ENCODE measurements around the gene NEK8. TPM values are rescaled to one million over a fixed set of nuclear protein-coding genes. Genes with fewer than 3 reads are reported as not detected.
A peak's percentile ranks its signal among the peaks of the same experiment; 100 is the strongest.

The NEK8 gene
- total and polyA plus RNA-seq, 4 experiments from 2014 or later, result 1.9 to 13.8 (median 8.0) TPM

GRCh38 chr17:28758411-28759121, 30.0 kb downstream of the NEK8 start:
- no peak overlapping the region for H3K27ac ChIP-seq (ENCODE audit: low read depth, low read length)
- Mint-ChIP-seq H3K4me1 (peaks cover 0 to 10% (median 0%) of the 10 kb centered on the region in 4 donors), H3K36me3 (peaks cover 14 to 42% of the 10 kb centered on the region in 2 donors), H3K4me3 (no peak overlapping the region), H3K9me3 (no peaks in the 10 kb centered on the region), H3K27ac (peak overlapping the region in 2 of 7 donors; percentile 43 to 63), H3K27me3 (no peaks in the 10 kb centered on the region)
- intact Hi-C loops (cut with micrococcal nuclease), result no loop called here
- CTCF ChIA-PET (ENCODE audit: partially characterized antibody), result interaction anchor here (1.1 kb wide), 1 partner anchor 9 kb away, joined by 3 read pairs; no protein-coding TSS in a partner anchor
- H3K4me1 ChIP-seq (ENCODE audit: insufficient read depth, low read length), result no peaks in the 10 kb centered on the region
- POLR2A ChIA-PET (ENCODE audit: partially characterized antibody), result interaction anchor here (19.4 kb wide), 1 partner anchor 34 kb away, joined by 528 read pairs; the partner anchor contains the start of genes NEK8, RPL23A and TLCD1
- no peak for DNase-seq
- H3K9me3 ChIP-seq (ENCODE audit: control insufficient read depth in 1 of 2, low read length in 2 of 2), result no peaks in the 10 kb centered on the region
- H3K36me3 ChIP-seq (ENCODE audit: insufficient read depth, low read length), result peaks cover 18% of the 10 kb centered on the region
- H3K27me3 ChIP-seq (ENCODE audit: insufficient read depth, low read length), result no peaks in the 10 kb centered on the region
- H3K4me3 ChIP-seq (ENCODE audit: low read length in 2 of 2), result no peak overlapping the region

- no peak overlapping the region for H3K4me3 Mint-ChIP-seq
- peaks cover 3 to 13% (median 4%) of the 10 kb centered on the region in 4 donors for H3K4me1 Mint-ChIP-seq
- Histone ChIP-seq H3K9me3 (ENCODE audit: control insufficient read depth in 1 of 2, low read length in 2 of 2) (no peaks in the 10 kb centered on the region), H3K27me3 (ENCODE audit: insufficient read depth, low read length) (no peaks in the 10 kb centered on the region), H3K27ac (ENCODE audit: low read depth, low read length) (no peak overlapping the region), H3K36me3 (ENCODE audit: insufficient read depth, low read length) (peaks cover 18% of the 10 kb centered on the region), H3K4me3 (ENCODE audit: low read length in 2 of 2) (no peak overlapping the region), H3K4me1 (ENCODE audit: insufficient read depth, low read length) (no peaks in the 10 kb centered on the region)
- H3K27me3 Mint-ChIP-seq, result no peaks in the 10 kb centered on the region
- ChIA-PET CTCF (ENCODE audit: partially characterized antibody) (interaction anchor here (1.1 to 7.2 kb wide), 3 partner anchors 8 to 167 kb away, joined by 3 to 102 read pairs (median 88); partner anchors contain the start of genes NEK8 and TLCD1), POLR2A (ENCODE audit: partially characterized antibody) (interaction anchor here (19.4 kb wide), 1 partner anchor 35 kb away, joined by 528 read pairs; the partner anchor contains the start of genes NEK8, RPL23A and TLCD1)
- H3K36me3 Mint-ChIP-seq, result peaks cover 17 to 45% of the 10 kb centered on the region in 2 donors
- intact Hi-C loops (cut with micrococcal nuclease), result no loop called here
- DNase-seq, result no peak
- H3K9me3 Mint-ChIP-seq, result no peaks in the 10 kb centered on the region
- peak overlapping the region in 4 of 7 donors; percentile 19 to 63 (median 45) for H3K27ac Mint-ChIP-seq
Observed at GRCh38 chr17:28759256-28759865, 30.8 kb downstream of the NEK8 start.

GRCh38 chr17:28760601-28761562, 32.3 kb downstream of the NEK8 start:
- ChIA-PET CTCF (ENCODE audit: partially characterized antibody) (interaction anchor here (1.2 to 7.2 kb wide), 7 partner anchors 9 to 191 kb away, joined by 3 to 102 read pairs (median 75); partner anchors contain the start of genes FLOT2, NEK8, PHF12 and RPL23A), POLR2A (ENCODE audit: partially characterized antibody) (interaction anchor here (5.0 kb wide), 1 partner anchor 35 kb away, joined by 32 read pairs; the partner anchor contains the start of gene TLCD1)
- no peak for DNase-seq

GRCh38 chr17:28763137-28763799, 34.7 kb downstream of the NEK8 start:
- POLR2A ChIA-PET (ENCODE audit: partially characterized antibody), result interaction anchor here (0.6 to 5.0 kb wide), 14 partner anchors 11 to 410 kb away, joined by 3 to 32 read pairs (median 6); partner anchors contain the start of genes DHRS13, FAM222B, FLOT2 and PHF12

More at GRCh38 chr17:28760601-28761562, 32.3 kb downstream of the NEK8 start:
- Histone ChIP-seq H3K4me3 (ENCODE audit: low read length in 2 of 2) (no peak overlapping the region), H3K9me3 (ENCODE audit: control insufficient read depth in 1 of 2, low read length in 2 of 2) (no peaks in the 10 kb centered on the region), H3K27ac (ENCODE audit: low read depth, low read length) (no peak overlapping the region), H3K36me3 (ENCODE audit: insufficient read depth, low read length) (peaks cover 23% of the 10 kb centered on the region), H3K4me1 (ENCODE audit: insufficient read depth, low read length) (no peaks in the 10 kb centered on the region), H3K27me3 (ENCODE audit: insufficient read depth, low read length) (no peaks in the 10 kb centered on the region)
- no peaks in the 10 kb centered on the region for H3K9me3 Mint-ChIP-seq
- H3K27me3 Mint-ChIP-seq, result no peaks in the 10 kb centered on the region
- H3K36me3 Mint-ChIP-seq, result peaks cover 17 to 54% of the 10 kb centered on the region in 2 donors
- H3K27ac Mint-ChIP-seq, result peak overlapping the region in 1 of 7 donors; percentile 25
- H3K4me1 Mint-ChIP-seq, result peaks cover 3 to 13% (median 4%) of the 10 kb centered on the region in 4 donors
- H3K4me3 Mint-ChIP-seq, result no peak overlapping the region
- intact Hi-C loops (cut with micrococcal nuclease), result no loop called here

GRCh38 chr17:28763804-28764266, 35.2 kb downstream of the NEK8 start:
- ChIA-PET CTCF (ENCODE audit: partially characterized antibody) (interaction anchor here (0.6 to 7.2 kb wide), 60 partner anchors 11 to 353 kb away, joined by 3 to 102 read pairs (median 6); partner anchors contain the start of genes DHRS13, FAM222B, FLOT2 and NEK8), POLR2A (ENCODE audit: partially characterized antibody) (interaction anchor here (0.8 to 5.0 kb wide), 13 partner anchors 12 to 190 kb away, joined by 3 to 32 read pairs (median 6); partner anchors contain the start of genes DHRS13, FAM222B, FLOT2 and PHF12)
- intact Hi-C loops (cut with micrococcal nuclease), result loop anchor here (1.0 kb wide), 6 partner anchors 37 to 189 kb away; partner anchors contain the start of genes DHRS13 and FAM222B
- no peaks in the 10 kb centered on the region for H3K9me3 Mint-ChIP-seq
- no peaks in the 10 kb centered on the region for H3K27me3 Mint-ChIP-seq
- H3K4me1 Mint-ChIP-seq, result peaks cover 3 to 8% (median 4%) of the 10 kb centered on the region in 4 donors
- peak overlapping the region in 5 of 7 donors; percentile 77 to 84 (median 82) for H3K27ac Mint-ChIP-seq
- peaks cover 8 to 43% of the 10 kb centered on the region in 2 donors for H3K36me3 Mint-ChIP-seq
- H3K27me3 ChIP-seq (ENCODE audit: insufficient read depth, low read length), result no peaks in the 10 kb centered on the region
- H3K4me3 ChIP-seq (ENCODE audit: low read length in 2 of 2), result no peak overlapping the region
- H3K4me1 ChIP-seq (ENCODE audit: insufficient read depth, low read length), result no peaks in the 10 kb centered on the region
- H3K4me3 Mint-ChIP-seq, result no peak overlapping the region
- H3K27ac ChIP-seq (ENCODE audit: low read depth, low read length), result no peak overlapping the region
- no peaks in the 10 kb centered on the region for H3K9me3 ChIP-seq (ENCODE audit: control insufficient read depth in 1 of 2, low read length in 2 of 2)
- DNase-seq, result peak; percentile 71 to 82 (median 77)
- H3K36me3 ChIP-seq (ENCODE audit: insufficient read depth, low read length), result peaks cover 24% of the 10 kb centered on the region

More at GRCh38 chr17:28763137-28763799, 34.7 kb downstream of the NEK8 start:
- Histone ChIP-seq H3K27ac (ENCODE audit: low read depth, low read length) (no peak overlapping the region), H3K27me3 (ENCODE audit: insufficient read depth, low read length) (no peaks in the 10 kb centered on the region), H3K36me3 (ENCODE audit: insufficient read depth, low read length) (peaks cover 29% of the 10 kb centered on the region), H3K4me3 (ENCODE audit: low read length in 2 of 2) (no peak overlapping the region), H3K4me1 (ENCODE audit: insufficient read depth, low read length) (no peaks in the 10 kb centered on the region), H3K9me3 (ENCODE audit: control insufficient read depth in 1 of 2, low read length in 2 of 2) (no peaks in the 10 kb centered on the region)
- CTCF ChIA-PET (ENCODE audit: partially characterized antibody), result interaction anchor here (0.6 to 7.2 kb wide), 59 partner anchors 11 to 354 kb away, joined by 3 to 102 read pairs (median 5); partner anchors contain the start of genes DHRS13, FAM222B, FLOT2 and NEK8
- H3K4me1 Mint-ChIP-seq, result peaks cover 3 to 8% (median 4%) of the 10 kb centered on the region in 4 donors
- peaks cover 8 to 44% of the 10 kb centered on the region in 2 donors for H3K36me3 Mint-ChIP-seq
- no peaks in the 10 kb centered on the region for H3K27me3 Mint-ChIP-seq
- peak overlapping the region in 1 of 7 donors; percentile 22 for H3K27ac Mint-ChIP-seq
- no peaks in the 10 kb centered on the region for H3K9me3 Mint-ChIP-seq
- no peak for DNase-seq
- H3K4me3 Mint-ChIP-seq, result no peak overlapping the region
- intact Hi-C loops (cut with micrococcal nuclease), result loop anchor here (1.0 kb wide), 6 partner anchors 36 to 190 kb away; partner anchors contain the start of genes DHRS13 and FAM222B

Measured in CD4-positive, alpha-beta memory T cell (primary cell).